DMS79 treated with DMSO at 0.1 percent for 48 hours (cell line): ENCODE measurements around the gene DUOXA1.
"Not testable (repeated sequence)": the region's sequence is repeated elsewhere in the genome, so short reads cannot be mapped to it uniquely, and the experiment has no call there.

Experiments used
- DNase-seq: peaks from one replicate; lab custom pipeline; 2025; lab: John Stamatoyannopoulos, UW

Gene DUOXA1

GRCh38 chr15:45112591-45113379 lies 16.9 kb downstream of the DUOXA1 start:
- DNase-seq: no peak

GRCh38 chr15:45112143-45112590 lies 17.5 kb downstream of the DUOXA1 start:
- no peak for DNase-seq

GRCh38 chr15:45111390-45112142 lies 18.1 kb downstream of the DUOXA1 start:
- DNase-seq: no peak

- no peak for DNase-seq
Observed at GRCh38 chr15:45110256-45110820, 19.3 kb downstream of the DUOXA1 start.

- DNase-seq: no peak
Observed at GRCh38 chr15:45107941-45108630, 21.6 kb downstream of the DUOXA1 start.

GRCh38 chr15:45106002-45106790 lies 23.5 kb downstream of the DUOXA1 start:
- DNase-seq: peak; percentile 74

GRCh38 chr15:45105586-45105985 lies 24.1 kb downstream of the DUOXA1 start:
- DNase-seq: no peak

- DNase-seq: not testable (repeated sequence)
Observed at GRCh38 chr15:45104170-45104569, 25.5 kb downstream of the DUOXA1 start.

- DNase-seq: no peak
Observed at GRCh38 chr15:45102226-45102625, 27.5 kb downstream of the DUOXA1 start.

GRCh38 chr15:45101749-45102148 lies 27.9 kb downstream of the DUOXA1 start:
- no peak for DNase-seq

- DNase-seq: no peak
Observed at GRCh38 chr15:45100884-45101625, 28.6 kb downstream of the DUOXA1 start.

GRCh38 chr15:45099549-45100165 lies 30.0 kb downstream of the DUOXA1 start:
- DNase-seq: no peak

- DNase-seq: no peak
Observed at GRCh38 chr15:45097466-45097865, 32.2 kb downstream of the DUOXA1 start.

- no peak for DNase-seq
Observed at GRCh38 chr15:45095661-45096060, 34.0 kb downstream of the DUOXA1 start.

GRCh38 chr15:45094358-45094730 lies 35.3 kb downstream of the DUOXA1 start:
- no peak for DNase-seq

GRCh38 chr15:45093622-45094357 lies 35.9 kb downstream of the DUOXA1 start:
- no peak for DNase-seq

GRCh38 chr15:45093013-45093412 lies 36.7 kb downstream of the DUOXA1 start:
- DNase-seq: no peak

- no peak for DNase-seq
Observed at GRCh38 chr15:45091576-45091975, 38.1 kb downstream of the DUOXA1 start.

- no peak for DNase-seq
Observed at GRCh38 chr15:45091161-45091560, 38.5 kb downstream of the DUOXA1 start.
